ENCODE results near the gene U2AF2.

U2AF2 gene

DNA sequence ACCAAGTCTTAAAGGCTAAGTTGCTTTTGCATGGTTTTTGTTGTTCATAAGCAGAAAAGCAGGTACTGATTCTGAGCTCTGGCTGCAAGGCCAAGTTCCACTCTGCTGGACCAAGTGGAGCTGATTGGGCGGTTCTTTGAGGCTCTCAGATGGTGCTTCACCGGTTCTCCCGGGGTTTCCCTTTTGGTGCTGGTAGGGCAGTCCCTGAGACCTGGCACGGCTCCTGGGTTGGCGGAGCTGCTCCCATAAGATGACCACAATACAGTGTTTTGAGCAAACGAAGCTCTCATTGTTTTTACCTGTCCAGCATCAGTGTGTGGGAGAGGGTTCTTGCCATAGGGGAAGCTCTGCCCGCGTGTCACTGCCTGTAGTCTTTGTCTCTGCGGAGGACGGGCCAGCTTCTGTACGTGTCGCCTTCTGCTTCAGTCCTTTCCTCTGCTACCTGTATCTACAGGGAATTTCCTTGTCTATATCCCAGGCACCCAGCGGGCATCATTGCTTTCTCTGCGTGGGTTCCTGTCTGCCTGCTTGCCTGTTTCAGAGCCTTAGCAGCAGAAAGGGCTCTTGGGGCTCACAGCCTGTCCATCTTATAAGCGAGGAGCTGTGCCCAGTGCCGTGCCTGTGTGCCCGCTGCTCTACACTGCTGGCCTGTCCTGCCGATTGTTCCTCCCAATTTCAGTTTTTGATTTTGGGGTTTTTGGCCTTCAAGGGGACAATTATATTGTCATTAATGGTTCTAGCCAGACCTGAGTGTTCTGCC is 2.3 kb downstream of the U2AF2 start:
- DNase-seq (ENCODE audit: low read depth in 3 of 3, low spot score in 1 of 3): no peak

DNA sequence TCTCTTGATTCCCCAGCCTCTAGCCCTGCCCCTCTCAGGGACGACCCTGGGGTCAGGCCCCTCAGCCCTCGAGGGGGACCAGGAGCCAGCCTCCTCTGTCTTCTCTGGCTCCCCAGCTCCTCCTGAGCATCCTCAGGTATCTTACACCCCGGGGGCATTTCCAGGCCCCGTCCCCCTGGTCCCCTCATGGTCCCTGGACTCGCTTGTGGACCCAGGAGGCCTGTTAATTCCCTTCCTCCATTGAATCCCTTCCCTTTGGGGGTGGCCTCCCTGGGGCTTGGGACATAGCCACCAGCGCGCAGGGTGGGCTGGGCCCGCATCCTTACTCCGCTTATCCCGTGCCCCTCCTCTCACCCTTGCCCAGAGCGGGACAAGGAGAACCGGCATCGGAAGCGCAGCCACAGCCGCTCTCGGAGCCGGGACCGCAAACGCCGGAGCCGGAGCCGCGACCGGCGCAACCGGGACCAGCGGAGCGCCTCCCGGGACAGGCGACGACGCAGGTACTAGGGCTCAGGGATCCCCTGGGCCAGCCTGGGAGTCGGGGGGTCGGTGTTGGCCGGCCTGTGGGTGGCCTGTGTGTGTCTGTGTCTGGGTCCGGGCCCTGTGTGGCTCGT is 4.1 kb downstream of the U2AF2 start:
- DNase-seq (ENCODE audit: low read depth in 3 of 3, low spot score in 1 of 3): no peak

DNA sequence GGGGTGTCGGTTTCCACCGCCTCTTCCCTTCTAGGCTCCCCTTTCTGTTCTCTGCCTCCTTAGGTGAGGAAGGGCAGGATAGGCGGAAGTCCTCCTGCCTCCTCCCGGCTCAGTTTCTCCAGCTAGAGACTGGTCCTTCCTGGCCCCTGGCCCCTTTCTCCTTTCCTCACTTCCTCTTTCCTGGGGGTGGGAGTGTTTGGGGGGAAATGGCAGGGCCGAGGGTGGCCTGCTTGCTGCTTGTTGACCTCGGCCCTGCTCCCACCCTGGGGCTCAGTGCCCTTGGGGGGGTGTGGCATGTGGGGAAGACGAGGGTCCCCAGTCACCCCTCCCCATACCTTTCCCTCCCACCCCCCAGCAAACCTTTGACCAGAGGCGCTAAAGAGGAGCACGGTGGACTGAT is 5.0 kb downstream of the U2AF2 start:
- DNase-seq (ENCODE audit: low read depth in 3 of 3, low spot score in 1 of 3): no peak

DNA sequence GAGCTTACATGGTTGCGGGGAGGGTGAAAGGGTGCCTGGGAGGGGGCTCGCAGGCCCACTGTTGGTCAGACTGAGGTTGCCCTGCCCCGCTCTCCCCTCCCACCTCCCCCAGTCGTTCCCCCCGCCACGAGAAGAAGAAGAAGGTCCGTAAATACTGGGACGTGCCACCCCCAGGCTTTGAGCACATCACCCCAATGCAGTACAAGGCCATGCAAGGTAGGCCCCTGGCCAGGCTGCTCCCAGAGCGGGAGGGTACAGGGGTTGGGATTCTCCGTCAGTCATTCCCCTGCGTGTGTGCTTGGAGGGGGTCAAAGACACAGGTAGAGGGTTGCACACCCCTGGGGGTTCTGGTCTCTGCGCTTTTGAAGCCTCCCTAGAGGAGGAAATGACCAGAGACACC is 5.6 kb downstream of the U2AF2 start:
- no peak for DNase-seq (ENCODE audit: low read depth in 3 of 3, low spot score in 1 of 3)

DNA sequence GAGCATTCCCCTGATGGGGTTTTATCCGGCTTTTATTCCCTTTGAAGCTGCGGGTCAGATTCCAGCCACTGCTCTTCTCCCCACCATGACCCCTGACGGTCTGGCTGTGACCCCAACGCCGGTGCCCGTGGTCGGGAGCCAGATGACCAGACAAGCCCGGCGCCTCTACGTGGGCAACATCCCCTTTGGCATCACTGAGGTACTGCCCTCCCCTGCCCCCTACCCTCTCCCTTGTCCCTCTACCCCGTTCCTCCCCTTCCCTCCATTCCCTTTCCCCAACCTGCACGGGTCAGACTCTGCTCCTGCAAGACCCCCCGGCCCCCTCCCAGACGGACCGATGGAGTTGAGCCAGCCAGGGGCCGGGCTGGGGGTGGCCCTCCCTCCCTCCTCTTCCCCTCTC is 6.2 kb downstream of the U2AF2 start:
- DNase-seq (ENCODE audit: low read depth in 3 of 3, low spot score in 1 of 3): no peak

DNA sequence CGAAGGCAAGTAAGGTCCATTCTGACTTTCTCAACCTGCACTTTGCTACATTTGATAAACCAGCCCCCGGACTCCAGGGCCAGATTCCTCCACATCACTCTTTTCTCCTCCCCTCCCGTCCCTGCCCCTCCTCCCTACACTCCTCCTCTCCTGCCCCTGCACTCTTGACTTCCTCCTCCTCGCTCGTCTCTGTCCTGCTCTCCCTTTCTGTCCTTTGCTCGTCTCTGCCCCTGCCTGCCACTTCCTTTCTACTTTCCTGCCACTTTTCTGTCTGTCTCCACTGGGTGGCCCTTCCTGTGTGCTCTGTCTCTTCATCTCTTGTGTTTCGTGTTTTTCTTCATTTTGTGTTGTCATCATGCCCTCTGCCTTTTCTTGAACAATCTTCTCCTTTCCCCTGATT is 7.0 kb downstream of the U2AF2 start:
- no peak for DNase-seq (ENCODE audit: low read depth in 3 of 3, low spot score in 1 of 3)

DNA sequence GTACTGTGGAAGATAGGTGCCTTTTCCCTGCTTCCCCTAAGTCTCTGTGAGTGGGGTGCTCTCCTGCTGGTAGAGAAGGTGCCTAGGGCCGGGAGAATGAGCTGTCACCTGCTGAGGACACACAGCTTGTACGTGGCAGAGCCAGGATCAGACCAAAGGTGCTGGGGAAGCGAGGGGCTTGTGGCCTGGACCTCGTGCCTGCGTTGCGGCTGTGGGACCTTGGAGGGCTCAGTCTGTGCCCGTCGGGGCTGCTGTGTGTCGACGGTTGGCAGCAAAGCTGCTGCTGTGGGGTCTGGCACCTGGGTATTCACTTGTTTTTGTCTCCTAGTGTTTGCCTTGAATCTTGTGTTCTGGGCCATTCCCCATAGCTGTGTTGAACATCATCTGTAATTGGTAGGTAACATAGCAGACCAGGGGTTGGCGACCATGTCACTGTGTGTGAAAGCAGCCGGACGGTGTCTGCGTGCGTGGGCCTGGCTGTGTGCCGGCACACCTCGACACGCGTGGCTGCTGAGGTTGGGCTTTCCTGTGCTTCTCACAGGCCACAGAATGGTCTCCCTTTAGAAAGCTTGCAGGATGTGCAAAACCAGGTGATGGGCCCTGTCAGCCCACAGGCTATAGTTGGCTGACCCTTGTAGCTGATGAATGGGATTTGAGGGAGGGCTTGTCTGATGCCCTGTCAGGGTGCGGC is 9.2 kb downstream of the U2AF2 start:
- DNase-seq (ENCODE audit: low read depth in 3 of 3, low spot score in 1 of 3): no peak

DNA sequence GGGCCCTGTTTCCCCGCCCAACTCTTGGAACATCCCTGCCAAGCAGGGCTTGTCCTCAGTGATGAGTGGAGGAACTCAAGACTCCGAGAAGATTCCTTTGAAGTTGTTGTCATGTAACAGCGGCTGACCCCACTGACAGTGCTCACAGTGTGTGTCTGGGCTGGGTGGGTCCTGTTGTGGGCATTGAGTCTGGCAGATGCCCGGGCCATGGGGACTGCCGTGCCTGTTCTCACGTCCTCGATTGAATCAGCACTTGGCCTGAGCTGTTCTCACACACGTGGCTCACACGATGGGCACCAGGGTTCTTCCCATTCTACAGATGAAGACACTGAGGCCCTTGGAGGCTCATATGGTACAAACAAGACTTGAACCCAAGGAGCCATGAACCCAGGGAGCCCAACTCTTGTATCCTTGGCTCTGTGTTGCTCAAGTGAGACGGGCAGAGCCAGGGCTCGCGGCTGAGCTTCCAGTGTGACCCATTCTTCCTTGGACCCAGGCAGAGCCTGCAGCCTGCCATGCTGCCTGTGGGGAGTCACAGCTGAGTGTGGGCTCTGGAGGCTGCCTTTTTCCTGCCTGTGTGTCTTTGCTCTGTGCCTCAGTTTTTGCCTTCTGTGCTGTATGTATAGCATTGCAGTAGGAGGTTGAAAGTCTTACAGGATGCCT is 11.6 kb downstream of the U2AF2 start:
- DNase-seq (ENCODE audit: low read depth in 3 of 3, low spot score in 1 of 3): no peak

DNA sequence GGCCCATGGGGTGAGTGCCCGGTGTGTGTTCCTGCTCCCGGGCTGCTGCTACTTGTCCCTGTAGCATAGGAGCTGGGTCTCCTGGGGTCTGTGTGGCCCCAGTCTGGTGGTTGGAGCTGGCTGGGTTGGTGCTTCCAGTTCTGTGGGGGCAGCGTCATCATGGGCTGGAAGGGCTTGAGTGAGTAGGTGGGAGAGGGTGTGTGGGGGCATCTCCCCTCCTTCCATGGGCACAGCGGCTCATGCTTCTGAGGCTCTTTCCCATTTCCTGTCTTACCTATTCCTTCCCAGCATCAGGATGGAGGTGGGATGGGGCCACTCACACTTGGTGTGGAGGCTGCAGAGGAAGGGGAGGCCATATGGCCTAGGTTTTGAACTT is 12.2 kb downstream of the U2AF2 start:
- no peak for DNase-seq (ENCODE audit: low read depth in 3 of 3, low spot score in 1 of 3)

DNA sequence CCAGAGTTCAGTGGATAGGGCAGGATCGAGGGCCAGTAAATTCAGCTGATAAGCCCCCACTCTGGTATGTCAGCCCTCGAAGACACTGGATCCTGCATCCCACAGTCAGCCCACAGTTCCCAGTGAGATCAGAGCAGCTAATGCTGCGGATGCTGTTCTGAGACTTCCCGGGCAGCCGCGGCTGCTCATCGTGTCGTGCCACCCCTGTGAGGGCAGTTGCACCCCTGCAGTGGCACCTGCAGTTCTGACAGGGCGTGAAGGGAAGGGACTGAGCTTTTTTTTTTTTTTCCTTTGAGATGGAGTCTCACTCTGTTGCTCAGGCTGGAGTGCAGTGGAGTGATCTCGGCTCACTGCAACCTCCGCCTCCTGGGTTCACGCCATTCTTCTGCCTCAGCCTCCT is 12.7 kb downstream of the U2AF2 start:
- no peak for DNase-seq (ENCODE audit: low read depth in 3 of 3, low spot score in 1 of 3)

DNA sequence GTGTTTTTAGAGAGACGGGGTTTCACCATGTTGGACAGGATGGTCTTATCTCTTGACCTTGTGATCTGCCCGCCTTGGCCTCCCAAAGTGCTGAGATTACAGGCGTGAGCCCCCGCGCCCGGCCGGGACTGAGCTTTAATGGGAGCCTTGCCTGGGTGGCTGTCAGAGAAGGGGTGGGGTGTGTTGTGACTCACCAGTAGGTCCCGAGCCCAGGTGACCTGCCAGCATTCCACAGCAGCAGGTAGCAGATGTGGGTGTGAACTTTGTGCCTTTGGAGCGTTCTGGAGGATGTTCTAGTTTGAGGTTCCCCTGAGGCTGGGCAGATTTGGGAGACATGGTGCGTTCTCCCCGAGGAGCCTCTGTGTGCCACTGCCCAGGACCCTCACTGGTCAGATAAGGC is 13.1 kb downstream of the U2AF2 start:
- DNase-seq (ENCODE audit: low read depth in 3 of 3, low spot score in 1 of 3): no peak

DNA sequence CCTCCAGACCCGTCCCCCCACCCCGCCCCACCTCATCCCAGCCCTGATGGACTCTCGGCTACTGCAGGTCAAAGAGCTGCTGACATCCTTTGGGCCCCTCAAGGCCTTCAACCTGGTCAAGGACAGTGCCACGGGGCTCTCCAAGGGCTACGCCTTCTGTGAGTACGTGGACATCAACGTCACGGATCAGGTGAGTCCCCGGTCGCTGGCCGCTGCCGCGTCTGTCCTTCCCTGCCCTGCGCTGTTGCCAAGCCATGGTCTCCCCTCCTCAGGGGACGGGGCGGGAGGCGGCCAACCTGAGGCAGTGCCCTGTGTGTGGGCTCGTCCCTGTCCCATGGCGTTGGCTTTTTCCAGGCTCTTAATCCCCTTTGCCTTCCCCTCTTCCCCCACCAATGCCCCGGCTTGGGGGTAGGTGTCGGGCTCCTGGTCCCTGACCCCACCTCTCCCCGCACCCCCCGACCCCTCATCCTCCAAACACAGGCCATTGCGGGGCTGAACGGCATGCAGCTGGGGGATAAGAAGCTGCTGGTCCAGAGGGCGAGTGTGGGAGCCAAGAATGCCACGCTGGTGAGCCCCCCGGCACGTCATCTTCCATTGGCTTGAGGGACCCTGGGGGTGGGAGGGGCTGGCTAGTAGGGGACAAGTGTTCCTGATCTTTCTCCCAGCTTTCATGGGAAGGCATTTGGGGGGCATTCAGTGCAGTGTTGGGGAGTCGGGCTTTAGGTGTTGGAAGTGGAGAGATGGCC is 13.9 kb downstream of the U2AF2 start:
- DNase-seq (ENCODE audit: low read depth in 3 of 3, low spot score in 1 of 3): no peak

DNA sequence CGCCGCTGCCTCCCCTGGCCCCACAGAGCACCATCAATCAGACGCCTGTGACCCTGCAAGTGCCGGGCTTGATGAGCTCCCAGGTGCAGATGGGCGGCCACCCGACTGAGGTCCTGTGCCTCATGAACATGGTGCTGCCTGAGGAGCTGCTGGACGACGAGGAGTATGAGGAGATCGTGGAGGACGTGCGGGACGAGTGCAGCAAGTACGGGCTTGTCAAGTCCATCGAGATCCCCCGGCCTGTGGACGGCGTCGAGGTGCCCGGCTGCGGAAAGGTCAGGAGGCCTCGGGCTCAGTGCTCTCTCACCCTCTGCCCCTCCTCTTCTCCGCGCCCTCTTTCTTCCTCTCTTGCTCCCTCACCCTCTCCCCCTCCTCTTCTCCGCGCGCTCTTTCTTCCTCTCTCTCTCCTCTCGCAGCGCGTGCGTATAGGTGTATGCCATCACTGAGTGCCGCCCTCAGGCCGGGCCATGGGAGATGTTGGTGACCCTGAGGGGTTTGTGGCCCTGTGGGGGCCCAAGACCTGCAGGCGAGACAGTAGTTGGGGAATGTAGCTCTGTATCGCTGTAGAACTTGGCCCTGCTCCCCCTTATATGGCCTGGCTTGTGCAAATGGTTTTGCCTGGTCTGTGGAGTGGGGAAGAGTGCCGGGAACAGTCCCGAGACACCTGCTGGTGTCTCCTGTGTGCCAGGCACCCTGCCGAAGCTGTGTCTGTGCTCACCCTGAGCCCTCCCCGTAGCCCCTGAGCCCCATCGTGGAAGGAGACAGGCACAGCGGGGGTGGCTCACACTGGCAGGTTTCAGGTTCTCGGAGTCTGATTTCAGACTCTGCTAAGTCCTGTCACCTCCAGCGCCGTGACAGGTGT is 14.8 kb downstream of the U2AF2 start:
- DNase-seq (ENCODE audit: low read depth in 3 of 3, low spot score in 1 of 3): no peak

DNA sequence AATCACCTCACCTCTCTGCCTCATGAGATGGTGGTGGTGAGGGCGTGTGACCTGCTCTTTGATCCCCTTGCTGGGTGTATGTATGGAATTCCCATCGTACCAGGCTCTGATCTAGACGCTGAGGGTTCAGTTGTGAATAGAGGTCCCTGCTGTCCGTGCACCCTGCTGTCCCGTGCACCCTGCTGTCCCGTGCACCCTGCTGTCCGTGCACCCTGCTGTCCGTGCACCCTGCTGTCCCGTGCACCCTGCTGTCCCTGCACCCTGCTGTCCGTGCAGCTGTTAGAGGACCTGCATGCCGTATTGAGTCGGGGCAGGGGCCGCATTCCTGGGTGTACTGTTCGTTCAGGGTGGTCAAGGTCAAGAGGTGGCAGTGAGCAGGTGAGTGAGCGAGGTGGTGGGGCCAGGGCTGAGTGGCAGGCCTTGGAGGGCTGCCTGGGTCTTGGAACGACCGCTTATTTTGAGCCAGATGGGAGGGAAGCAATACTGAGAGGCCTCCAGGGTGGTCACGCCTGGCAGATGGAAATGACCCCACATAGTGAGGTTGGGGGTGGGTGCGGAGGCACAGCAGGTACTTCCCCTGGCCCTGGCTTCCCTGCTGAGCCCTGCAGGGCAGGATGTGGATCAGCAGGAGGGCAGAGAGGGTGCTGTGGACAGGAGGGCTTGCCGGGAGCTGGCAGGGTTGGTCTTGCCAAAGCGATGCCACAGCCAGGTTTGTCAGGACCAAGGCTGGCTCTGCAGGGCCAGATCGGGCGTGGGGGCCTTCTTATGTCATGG is 15.6 kb downstream of the U2AF2 start:
- DNase-seq (ENCODE audit: low read depth in 3 of 3, low spot score in 1 of 3): no peak

DNA sequence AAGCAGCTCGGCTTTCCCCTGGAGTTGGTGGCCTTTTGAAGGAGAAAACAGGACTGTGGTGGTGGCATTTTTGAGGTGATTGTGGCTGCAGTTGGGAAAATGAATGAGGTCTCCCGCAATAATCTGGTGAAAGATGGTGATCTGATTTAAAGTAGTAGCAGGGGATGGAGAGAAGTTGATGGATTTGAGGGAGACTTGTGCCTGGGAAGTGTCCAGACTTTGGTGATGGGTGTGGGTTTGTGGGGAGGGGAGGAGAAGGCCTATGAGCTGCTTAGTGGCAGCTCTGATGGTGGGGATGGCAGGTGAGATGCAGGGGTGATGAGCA is 16.2 kb downstream of the U2AF2 start:
- no peak for DNase-seq (ENCODE audit: low read depth in 3 of 3, low spot score in 1 of 3)

DNA sequence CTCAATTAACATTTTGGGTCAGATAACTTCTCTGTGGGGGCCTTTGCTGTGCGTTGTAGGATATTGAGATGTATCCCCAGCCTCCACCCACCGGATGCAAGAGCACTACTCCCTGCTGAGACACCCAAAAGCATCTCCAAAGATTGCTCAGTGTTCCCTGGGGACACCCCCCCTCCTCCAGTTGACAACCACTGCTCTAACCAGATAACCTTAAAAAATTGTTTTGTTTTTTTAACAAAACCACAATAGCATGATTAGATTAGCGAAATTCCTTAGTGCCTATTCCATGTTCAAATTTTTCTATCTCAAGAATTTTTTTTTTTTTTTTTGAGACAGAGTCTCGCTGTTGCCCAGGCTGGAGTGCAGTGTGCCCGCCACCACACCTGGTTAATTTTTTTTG is 17.6 kb downstream of the U2AF2 start:
- DNase-seq (ENCODE audit: low read depth in 3 of 3, low spot score in 1 of 3): no peak

DNA sequence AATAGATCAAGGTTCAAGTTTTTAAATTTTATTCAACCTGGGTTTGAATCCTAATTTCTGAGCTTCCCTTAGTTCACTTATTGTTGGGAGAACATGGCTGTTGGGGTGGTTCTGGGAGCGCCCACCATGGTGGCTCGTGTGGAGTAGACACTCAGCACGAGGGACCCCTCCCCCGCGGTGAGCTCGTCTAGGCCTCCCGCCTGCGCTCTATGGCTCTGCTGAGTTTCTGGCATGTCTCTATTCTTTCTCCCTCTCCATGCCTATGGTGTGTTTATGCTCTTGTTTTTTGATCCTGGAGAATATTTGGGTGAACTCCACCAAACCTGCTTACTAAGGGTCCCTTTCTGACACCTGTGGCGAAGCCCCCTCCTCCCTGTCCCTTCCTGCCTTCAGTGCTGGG is 18.6 kb downstream of the U2AF2 start:
- DNase-seq (ENCODE audit: low read depth in 3 of 3, low spot score in 1 of 3): no peak

DNA sequence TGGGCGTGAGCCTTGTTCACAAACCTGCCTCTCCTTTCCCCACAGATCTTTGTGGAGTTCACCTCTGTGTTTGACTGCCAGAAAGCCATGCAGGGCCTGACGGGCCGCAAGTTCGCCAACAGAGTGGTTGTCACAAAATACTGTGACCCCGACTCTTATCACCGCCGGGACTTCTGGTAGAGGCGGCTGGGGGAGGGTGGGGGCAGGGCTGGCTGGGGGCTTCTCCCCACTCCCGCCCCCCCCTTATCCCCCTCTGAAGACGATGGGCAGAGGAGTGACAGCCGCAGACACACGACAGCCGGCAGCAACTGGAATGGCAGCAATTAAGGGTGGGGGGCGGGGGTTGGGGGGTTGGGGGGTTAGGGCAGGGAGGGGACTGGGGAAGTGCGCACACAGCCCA is 19.1 kb downstream of the U2AF2 start:
- no peak for DNase-seq (ENCODE audit: low read depth in 3 of 3, low spot score in 1 of 3)

DNA sequence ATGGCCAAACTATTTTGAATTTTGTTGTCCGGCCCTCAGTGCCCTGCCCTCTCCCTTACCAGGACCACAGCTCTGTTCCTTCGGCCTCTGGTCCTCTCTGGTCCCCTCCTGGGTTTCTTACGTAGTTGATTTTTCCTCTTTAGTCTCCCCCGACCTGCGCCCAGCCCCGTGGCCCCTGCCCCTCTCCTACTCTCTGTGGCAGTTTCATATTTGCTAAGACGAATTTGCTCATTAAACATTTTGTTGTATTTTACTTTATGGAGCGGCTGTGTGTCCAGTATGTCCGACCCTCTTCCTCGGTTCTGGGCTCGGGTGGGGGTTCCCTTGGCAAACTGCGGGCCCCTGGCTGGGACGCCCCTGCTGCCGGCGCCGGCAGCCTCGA is 19.6 kb downstream of the U2AF2 start:
- DNase-seq (ENCODE audit: low read depth in 3 of 3, low spot score in 1 of 3): no peak
